HepG2 (cell line): Measurements from ENCODE around the gene ELOVL7. TPM values are rescaled to one million over a fixed set of nuclear protein-coding genes. Genes with fewer than 3 reads are reported as not detected.

Source experiments
- BHLHE40 ChIP-seq: IDR thresholded peaks from 2 replicates; pipeline ENCODE4 v1.6.1; 2011; ENCODE audit warnings: low read length, improper control_type of control experiment
- EHMT2 ChIP-seq: fragments of 200-600 bp; sonication (generic); IDR thresholded peaks from 2 replicates; pipeline ENCODE4 v1.7.0; 2017; ENCODE audit warnings: antibody characterized with exemption, low read depth, low read length, borderline replicate concordance
- MEF2D ChIP-seq: sonication (generic); formaldehyde crosslinking; IDR thresholded peaks from 2 replicates; pipeline ENCODE4 v1.5.1; 2020; ENCODE audit warnings: mild to moderate bottlenecking, missing genetic modification reagents
- MTA3 ChIP-seq: sonication (generic); formaldehyde crosslinking; IDR thresholded peaks from 2 replicates; pipeline ENCODE4 v1.4.0; 2020; ENCODE audit warnings: missing genetic modification reagents
- NCOA1 ChIP-seq: sonication (generic); formaldehyde crosslinking; IDR thresholded peaks from 2 replicates; pipeline ENCODE4 v1.9.0; 2021; ENCODE audit warnings: missing genetic modification reagents
- RARG ChIP-seq: sonication (generic); formaldehyde crosslinking; IDR thresholded peaks from 2 replicates; pipeline ENCODE4 v1.4.0; 2020; ENCODE audit warnings: low read depth, mild to moderate bottlenecking, missing genetic modification reagents
- SATB2 ChIP-seq: sonication (generic); formaldehyde crosslinking; IDR thresholded peaks from 2 replicates; pipeline ENCODE4 v1.5.0; 2020; ENCODE audit warnings: missing genetic modification reagents
- SMARCC2 ChIP-seq: fragments of 450-650 bp; IDR thresholded peaks from 2 replicates; pipeline ENCODE4 v1.6.1; 2017; ENCODE audit warnings: antibody characterized with exemption, mild to moderate bottlenecking
- THYN1 ChIP-seq: sonication (generic); formaldehyde crosslinking; IDR thresholded peaks from 2 replicates; pipeline ENCODE4 v1.8.1; 2023; ENCODE audit warnings: low read depth, mild to moderate bottlenecking, moderate library complexity, missing genetic modification reagents, borderline replicate concordance
- ZNF205 ChIP-seq: IDR thresholded peaks from 2 replicates; pipeline ENCODE4 v1.6.1; 2018; ENCODE audit warnings: missing biosample characterization, missing genetic modification reagents
- ZNF225 ChIP-seq: sonication (generic); formaldehyde crosslinking; IDR thresholded peaks from 2 replicates; pipeline ENCODE4 v1.4.0; 2020; ENCODE audit warnings: mild to moderate bottlenecking, missing genetic modification reagents
- ZNF605 ChIP-seq: sonication (generic); formaldehyde crosslinking; IDR thresholded peaks from 2 replicates; pipeline ENCODE4 v1.8.0; 2022; ENCODE audit warnings: mild to moderate bottlenecking, missing genetic modification reagents
- ZNF615 ChIP-seq: sonication (generic); formaldehyde crosslinking; IDR thresholded peaks from 2 replicates; pipeline ENCODE4 v1.5.0; 2020; ENCODE audit warnings: mild to moderate bottlenecking, missing genetic modification reagents, borderline replicate concordance
- ZNF652 ChIP-seq: IDR thresholded peaks from 2 replicates; pipeline ENCODE4 v1.6.1; 2016; ENCODE audit warnings: low read depth, borderline replicate concordance
- ZNF674 ChIP-seq: sonication (generic); formaldehyde crosslinking; IDR thresholded peaks from 2 replicates; pipeline ENCODE4 v1.5.0; 2020; ENCODE audit warnings: low read depth, mild to moderate bottlenecking, missing genetic modification reagents
- ZNF749 ChIP-seq: sonication (generic); formaldehyde crosslinking; IDR thresholded peaks from 2 replicates; pipeline ENCODE4 v1.8.0; 2022; ENCODE audit warnings: mild to moderate bottlenecking, missing genetic modification reagents, moderate library complexity, borderline replicate concordance
- ZNF768 ChIP-seq: sonication (generic); formaldehyde crosslinking; IDR thresholded peaks from 2 replicates; pipeline ENCODE4 v1.4.0; 2020; ENCODE audit warnings: missing genetic modification reagents
- ZNF772 ChIP-seq: sonication (generic); formaldehyde crosslinking; IDR thresholded peaks from 2 replicates; pipeline ENCODE4 v1.5.0; 2020; ENCODE audit warnings: mild to moderate bottlenecking, missing genetic modification reagents
- ZZZ3 ChIP-seq: sonication (generic); formaldehyde crosslinking; IDR thresholded peaks from 2 replicates; pipeline ENCODE4 v1.4.0; 2020; ENCODE audit warnings: missing genetic modification reagents, mild to moderate bottlenecking, borderline replicate concordance
- polyA plus RNA-seq, 8 experiments: library from polyadenylated mRNA; depleted of rRNA in 3 of 8; stranded (reverse) in 7 of 8; unstranded in 1 of 8; fragments of >200 nt; fragmentation: Illumina TruSeq in 4 of 8; extraction: Trizol in 4 of 8; gene quantifications; 2 replicates each; pipeline versions ENCODE4 v1.2.1 to v1.2.3, GENCODE V29; 2011 to 2016; ENCODE audit warnings: low read depth in 4 of 8, missing spikeins in 1 of 8, mixed read lengths in 1 of 8; ENCODE audit not compliant: insufficient read depth in 1 of 8
- total RNA-seq, 5 experiments: library from RNA; depleted of rRNA; stranded (reverse); fragments of >200 nt; fragmentation: Illumina TruSeq; extraction: Trizol; gene quantifications; 2 replicates each; pipeline ENCODE4 v1.2.3, GENCODE V29; 2016; ENCODE audit warnings: low read depth in 1 of 5
- TF ChIP-seq, protein P1 (sequence below): sonication (generic); formaldehyde crosslinking; IDR thresholded peaks from 2 replicates; pipeline ENCODE4 v1.5.0; 2020; ENCODE audit warnings: missing genetic modification reagents
- TF ChIP-seq, protein P2 (sequence below): sonication (generic); formaldehyde crosslinking; conservative IDR thresholded peaks from 2 replicates; pipeline ENCODE4 v1.8.1; 2023; ENCODE audit warnings: missing genetic modification reagents
- TF ChIP-seq, protein P3 (sequence below): sonication (generic); formaldehyde crosslinking; IDR thresholded peaks from 2 replicates; pipeline ENCODE4 v1.4.0; 2020; ENCODE audit warnings: missing genetic modification reagents
- TF ChIP-seq, protein P4 (sequence below): sonication (generic); formaldehyde crosslinking; IDR thresholded peaks from 2 replicates; pipeline ENCODE4 v1.4.0; 2020; ENCODE audit warnings: mild to moderate bottlenecking, missing genetic modification reagents, borderline replicate concordance
- TF ChIP-seq, protein P5 (sequence below): sonication (generic); formaldehyde crosslinking; IDR thresholded peaks from 2 replicates; pipeline ENCODE4 v1.9.0; 2021; ENCODE audit warnings: missing genetic modification reagents, mild to moderate bottlenecking, borderline replicate concordance

The ELOVL7 gene
- total and polyA plus RNA-seq, 2 of the 13 experiments (the other 11 are each of a cell fraction or from before 2014, with no cell fraction given) = 4.5 to 7.3 TPM

DNA sequence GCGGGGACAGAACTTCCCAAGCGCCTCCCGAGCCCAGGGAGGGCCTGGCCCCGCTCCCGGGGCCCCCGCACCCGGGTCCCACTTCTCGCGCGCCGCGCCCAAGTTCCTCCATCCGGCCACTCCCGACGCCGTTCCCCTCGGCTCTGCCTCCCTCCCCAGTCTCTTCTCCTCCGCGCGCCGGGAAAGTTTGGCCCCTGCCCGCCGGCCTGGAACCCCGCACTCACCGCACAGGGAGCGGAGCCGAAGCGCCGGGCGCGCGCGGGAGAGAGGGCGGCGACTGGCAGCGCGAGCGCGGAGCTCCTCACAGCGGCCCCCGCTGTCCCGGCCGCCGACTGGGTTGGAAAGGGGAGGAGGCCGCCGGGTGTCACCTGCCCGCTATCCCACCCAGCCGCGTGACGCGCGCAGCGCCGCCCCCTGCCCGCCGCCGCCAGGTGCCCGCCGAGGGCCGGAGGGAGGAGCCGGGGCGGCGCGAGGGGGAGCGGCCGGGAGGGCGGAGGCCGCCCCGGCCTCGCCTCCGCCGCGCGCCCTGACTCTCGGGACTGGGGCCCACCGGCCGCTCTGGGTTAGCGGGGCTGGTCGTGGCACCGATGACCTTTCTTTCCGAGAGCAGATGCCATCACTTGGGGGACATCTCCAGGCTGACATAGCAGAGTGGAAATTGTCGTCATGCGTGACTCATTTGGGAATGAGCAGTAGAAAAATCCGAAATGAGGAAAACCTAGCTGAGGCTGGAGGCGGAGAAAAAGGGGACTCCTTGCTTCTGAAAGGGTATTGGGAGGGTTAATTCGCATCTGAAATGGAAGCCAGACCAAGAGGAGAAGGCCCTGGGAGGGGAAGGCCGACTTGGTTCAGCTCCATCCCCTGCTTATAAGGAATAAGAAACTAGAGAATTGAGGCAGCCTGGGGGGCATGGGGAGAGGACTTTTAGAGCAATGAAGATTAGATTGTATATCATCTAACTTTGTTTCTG, at the start of gene ELOVL7 (continued):
- no peak for TF ChIP-seq THYN1 (CRISPR knock-in tag)
- no peak for TF ChIP-seq SMARCC2
- no peak for TF ChIP-seq ZNF674
- TF ChIP-seq ZZZ3 (CRISPR knock-in tag) = no peak
- TF ChIP-seq ZNF768 (CRISPR knock-in tag) = no peak
- TF ChIP-seq, protein P1, sequence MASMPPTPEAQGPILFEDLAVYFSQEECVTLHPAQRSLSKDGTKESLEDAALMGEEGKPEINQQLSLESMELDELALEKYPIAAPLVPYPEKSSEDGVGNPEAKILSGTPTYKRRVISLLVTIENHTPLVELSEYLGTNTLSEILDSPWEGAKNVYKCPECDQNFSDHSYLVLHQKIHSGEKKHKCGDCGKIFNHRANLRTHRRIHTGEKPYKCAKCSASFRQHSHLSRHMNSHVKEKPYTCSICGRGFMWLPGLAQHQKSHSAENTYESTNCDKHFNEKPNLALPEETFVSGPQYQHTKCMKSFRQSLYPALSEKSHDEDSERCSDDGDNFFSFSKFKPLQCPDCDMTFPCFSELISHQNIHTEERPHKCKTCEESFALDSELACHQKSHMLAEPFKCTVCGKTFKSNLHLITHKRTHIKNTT (CRISPR knock-in tag) = no peak
- TF ChIP-seq, protein P2, sequence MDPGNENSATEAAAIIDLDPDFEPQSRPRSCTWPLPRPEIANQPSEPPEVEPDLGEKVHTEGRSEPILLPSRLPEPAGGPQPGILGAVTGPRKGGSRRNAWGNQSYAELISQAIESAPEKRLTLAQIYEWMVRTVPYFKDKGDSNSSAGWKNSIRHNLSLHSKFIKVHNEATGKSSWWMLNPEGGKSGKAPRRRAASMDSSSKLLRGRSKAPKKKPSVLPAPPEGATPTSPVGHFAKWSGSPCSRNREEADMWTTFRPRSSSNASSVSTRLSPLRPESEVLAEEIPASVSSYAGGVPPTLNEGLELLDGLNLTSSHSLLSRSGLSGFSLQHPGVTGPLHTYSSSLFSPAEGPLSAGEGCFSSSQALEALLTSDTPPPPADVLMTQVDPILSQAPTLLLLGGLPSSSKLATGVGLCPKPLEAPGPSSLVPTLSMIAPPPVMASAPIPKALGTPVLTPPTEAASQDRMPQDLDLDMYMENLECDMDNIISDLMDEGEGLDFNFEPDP = no peak
- TF ChIP-seq, protein P3, sequence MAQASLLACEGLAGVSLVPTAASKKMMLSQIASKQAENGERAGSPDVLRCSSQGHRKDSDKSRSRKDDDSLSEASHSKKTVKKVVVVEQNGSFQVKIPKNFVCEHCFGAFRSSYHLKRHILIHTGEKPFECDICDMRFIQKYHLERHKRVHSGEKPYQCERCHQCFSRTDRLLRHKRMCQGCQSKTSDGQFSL (CRISPR knock-in tag) = no peak
- TF ChIP-seq, protein P4, sequence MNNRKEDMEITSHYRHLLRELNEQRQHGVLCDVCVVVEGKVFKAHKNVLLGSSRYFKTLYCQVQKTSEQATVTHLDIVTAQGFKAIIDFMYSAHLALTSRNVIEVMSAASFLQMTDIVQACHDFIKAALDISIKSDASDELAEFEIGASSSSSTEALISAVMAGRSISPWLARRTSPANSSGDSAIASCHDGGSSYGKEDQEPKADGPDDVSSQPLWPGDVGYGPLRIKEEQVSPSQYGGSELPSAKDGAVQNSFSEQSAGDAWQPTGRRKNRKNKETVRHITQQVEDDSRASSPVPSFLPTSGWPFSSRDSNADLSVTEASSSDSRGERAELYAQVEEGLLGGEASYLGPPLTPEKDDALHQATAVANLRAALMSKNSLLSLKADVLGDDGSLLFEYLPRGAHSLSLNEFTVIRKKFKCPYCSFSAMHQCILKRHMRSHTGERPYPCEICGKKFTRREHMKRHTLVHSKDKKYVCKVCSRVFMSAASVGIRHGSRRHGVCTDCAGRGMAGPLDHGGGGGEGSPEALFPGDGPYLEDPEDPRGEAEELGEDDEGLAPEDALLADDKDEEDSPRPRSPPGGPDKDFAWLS (CRISPR knock-in tag) = no peak
- TF ChIP-seq RARG (CRISPR knock-in tag) = no peak
- no peak for TF ChIP-seq MTA3 (CRISPR knock-in tag)
- 0 out of 2 replicates have a peak, but pooled peaks have one; percentile 32 for TF ChIP-seq NCOA1 (CRISPR knock-in tag)
- TF ChIP-seq ZNF772 (CRISPR knock-in tag) = 0 out of 2 replicates have a peak, but pooled peaks have one; percentile 38
- no peak for TF ChIP-seq MEF2D
- no peak for TF ChIP-seq ZNF615
- TF ChIP-seq ZNF652 (CRISPR knock-in tag) = peak; percentile 33; the same call in 1 of the 2 replicates
- TF ChIP-seq ZNF225 (CRISPR knock-in tag) = no peak
- no peak for TF ChIP-seq SATB2 (CRISPR knock-in tag)
- no peak for TF ChIP-seq ZNF749 (CRISPR knock-in tag)
- no peak for TF ChIP-seq EHMT2
- TF ChIP-seq ZNF605 (CRISPR knock-in tag) = no peak
- TF ChIP-seq, protein P5, sequence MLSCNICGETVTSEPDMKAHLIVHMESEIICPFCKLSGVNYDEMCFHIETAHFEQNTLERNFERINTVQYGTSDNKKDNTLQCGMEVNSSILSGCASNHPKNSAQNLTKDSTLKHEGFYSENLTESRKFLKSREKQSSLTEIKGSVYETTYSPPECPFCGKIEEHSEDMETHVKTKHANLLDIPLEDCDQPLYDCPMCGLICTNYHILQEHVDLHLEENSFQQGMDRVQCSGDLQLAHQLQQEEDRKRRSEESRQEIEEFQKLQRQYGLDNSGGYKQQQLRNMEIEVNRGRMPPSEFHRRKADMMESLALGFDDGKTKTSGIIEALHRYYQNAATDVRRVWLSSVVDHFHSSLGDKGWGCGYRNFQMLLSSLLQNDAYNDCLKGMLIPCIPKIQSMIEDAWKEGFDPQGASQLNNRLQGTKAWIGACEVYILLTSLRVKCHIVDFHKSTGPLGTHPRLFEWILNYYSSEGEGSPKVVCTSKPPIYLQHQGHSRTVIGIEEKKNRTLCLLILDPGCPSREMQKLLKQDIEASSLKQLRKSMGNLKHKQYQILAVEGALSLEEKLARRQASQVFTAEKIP (CRISPR knock-in tag) = no peak
- TF ChIP-seq BHLHE40 = no peak
- 0 out of 2 replicates have a peak, but pooled peaks have one; percentile 8 for TF ChIP-seq ZNF205 (CRISPR knock-in tag)
